Cardiac septum (tissue), 1 donor: ENCODE results near the gene TMEM184A. TPM values are rescaled to one million over a fixed set of nuclear protein-coding genes. Genes with fewer than 3 reads are reported as not detected.

ENCODE experiments used
- DNase-seq: peaks from one replicate; pipeline ENCODE4 v3.0.0-alpha.2; 2020; ENCODE audit warnings: low spot score
- intact Hi-C: fragments of 100-400 bp; cut with DNase I; formaldehyde crosslinking; loops from one replicate; pipeline ENCODE4 v1.14.0; 2022
- long read RNA-seq: library from polyadenylated mRNA; unstranded; transcript quantifications from one replicate; pipeline ENCODE4 v2.0.0, GENCODE V29; 2021
- total RNA-seq: library from RNA; stranded (reverse); fragmentation: NEBNext Ultra II Directional; extraction: Animal tissue kit (Norgen Biotek cat#: 25700); gene quantifications from one replicate; pipeline ENCODE4 v1.2.1, GENCODE V29; 2021
- donor health status: DM: no; HTN: no; CAD: no.

TMEM184A gene
- 0.08 TPM for total RNA-seq
- long read RNA-seq, partial matches to known transcripts: 0 of 9 reads
- long read RNA-seq, other reads (novel, unspliced or antisense): 9 of 9 reads

DNA sequence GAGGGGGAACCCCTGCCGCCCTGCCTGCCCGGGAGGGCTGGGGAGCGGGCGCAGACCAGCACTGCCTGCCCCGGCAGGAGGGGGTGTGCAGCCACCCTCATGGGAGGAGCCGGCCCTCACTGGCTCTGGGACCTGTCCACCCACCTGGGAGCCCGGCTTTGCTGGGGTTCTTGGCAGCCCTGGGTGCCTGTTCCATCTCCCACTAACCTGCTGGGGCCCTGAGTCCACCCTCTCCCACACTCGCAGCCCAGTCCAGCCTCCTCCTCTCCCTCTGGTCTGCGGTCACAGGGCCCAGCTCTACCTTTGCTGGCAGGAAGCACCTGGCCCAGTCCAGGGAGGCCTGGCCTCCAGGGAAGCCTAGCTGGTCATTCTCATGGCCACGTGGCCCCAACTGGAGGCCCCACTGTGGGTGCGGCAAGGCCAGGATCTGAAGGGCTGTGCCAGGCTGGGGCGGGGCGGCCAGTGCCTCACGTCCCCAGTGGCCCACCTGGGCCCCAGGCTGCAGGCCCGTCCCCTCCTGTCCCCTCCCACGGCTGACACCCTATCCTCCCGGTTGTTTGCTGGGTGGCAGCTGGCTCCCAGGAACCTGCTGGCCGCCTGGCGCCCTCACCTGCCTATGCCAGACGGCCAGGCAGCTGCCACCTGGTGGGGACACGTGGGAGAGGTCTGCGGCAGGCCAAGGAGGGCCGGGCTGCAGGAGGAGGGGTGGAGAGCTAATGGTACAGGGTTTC is at the start of gene TMEM184A:
Gene TMEM184A, minus strand, starts transcription at position 393 of the 731 bp plus-strand sequence. CDS start 721 bp downstream, outside the sequence.
- no peak for DNase-seq
- intact Hi-C loops: no loop called here

DNA sequence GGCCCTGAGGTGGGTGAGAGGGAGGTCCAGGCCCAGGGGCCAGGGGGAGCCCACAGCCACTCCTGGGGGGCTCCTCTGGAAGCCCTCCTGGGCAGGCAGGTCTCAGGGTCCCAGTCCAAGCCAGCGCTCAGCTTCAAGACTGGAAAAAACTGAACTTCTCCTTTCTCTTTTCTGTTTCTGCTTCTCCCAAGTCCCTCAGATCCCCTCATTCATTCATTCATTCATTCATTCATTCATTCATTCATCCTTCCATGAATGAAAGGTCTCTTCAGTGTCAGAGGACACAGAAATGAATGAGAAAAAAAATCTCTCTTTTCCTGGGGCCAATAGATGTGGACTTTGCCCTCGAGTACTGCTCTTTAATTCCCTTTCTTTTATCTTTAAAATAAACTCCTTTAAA is 48.4 kb upstream of the TMEM184A start:
- no peak for DNase-seq
- intact Hi-C loops: no loop called here

DNA sequence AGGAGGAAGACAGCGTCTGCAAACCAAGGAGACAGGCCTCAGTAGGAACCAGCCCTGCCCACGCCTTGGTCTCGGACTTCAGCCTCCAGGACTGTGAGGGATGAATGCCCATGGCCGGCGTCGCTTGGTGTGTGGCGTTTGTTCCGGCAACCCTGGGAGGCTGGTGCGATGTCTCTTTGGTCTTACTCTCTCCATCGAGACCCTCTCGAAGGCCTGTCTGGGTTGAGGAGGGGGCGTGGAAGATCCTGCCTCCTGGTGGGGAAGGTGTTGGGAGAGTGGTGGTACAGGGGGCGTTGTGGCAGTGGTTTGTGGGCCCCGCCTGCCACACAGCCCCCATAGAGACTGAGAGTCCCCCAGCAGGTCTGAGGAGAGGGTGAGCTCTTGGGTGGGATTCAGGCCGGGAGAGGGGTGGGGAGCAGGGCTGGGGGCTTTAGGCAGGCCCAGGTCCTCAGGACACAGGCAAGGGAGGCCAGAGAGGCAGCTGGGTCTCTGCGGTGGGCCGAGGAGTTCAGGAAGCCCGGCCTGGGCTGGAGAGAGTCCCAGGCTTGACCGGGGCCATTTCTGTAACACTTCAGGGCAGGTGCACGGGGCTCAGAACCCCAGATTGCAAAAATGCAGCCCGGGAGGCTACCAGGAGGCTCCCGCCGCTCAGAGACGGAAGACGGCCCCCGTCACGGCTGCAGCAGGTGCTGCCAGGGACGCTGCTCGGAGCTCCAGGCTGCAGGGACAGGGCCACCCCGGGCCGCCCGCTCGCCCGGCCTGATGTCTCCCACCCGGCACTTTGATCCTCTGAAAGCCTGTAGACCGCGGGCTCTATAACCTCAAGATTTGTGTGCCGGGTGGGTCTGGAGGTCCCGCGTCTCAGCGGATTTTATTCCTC is 47.6 kb upstream of the TMEM184A start:
- no peak for DNase-seq
- intact Hi-C loops: no loop called here

DNA sequence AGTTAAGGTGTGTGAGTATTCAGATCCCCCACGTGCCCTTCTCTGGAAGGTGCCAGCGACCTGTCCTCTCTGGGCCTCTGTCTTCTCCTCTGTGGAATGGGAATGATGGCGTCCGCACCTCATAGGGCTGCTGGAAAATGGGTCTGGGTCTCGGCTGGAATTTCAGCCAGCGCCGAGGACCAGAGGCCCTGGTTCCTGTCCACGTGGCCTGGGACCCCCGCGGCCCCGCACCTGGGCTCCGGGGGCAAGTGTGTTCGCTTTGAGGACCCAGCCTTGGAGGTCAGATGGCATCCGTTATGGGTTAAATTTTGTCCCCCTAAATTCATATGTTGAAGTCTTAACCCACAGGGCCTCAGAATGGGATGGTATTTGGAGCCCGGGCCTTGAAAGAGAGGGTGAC is 46.4 kb upstream of the TMEM184A start:
- no peak for DNase-seq
- intact Hi-C loops: no loop called here

DNA sequence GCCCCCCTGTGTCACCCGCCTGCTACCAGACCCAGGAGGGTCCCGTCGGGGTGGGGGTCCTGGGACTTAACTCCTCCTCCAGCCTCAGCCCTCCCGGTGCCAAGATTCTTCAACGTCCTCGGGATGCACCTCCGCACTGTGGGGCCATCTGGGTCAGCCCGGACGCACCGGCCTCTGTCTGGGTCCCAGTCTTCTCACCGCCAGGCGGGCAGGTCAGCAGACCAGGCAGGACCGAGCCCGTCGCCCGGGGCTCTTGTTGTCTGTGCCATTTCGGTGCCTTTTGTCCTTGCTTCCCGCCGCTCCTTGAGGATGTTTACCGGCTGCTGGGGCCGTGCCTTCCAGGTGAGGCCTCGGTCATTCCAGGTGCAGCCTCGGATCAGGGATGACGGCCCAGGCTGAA is 46.0 kb upstream of the TMEM184A start:
- DNase-seq: no peak
- intact Hi-C loops: no loop called here

DNA sequence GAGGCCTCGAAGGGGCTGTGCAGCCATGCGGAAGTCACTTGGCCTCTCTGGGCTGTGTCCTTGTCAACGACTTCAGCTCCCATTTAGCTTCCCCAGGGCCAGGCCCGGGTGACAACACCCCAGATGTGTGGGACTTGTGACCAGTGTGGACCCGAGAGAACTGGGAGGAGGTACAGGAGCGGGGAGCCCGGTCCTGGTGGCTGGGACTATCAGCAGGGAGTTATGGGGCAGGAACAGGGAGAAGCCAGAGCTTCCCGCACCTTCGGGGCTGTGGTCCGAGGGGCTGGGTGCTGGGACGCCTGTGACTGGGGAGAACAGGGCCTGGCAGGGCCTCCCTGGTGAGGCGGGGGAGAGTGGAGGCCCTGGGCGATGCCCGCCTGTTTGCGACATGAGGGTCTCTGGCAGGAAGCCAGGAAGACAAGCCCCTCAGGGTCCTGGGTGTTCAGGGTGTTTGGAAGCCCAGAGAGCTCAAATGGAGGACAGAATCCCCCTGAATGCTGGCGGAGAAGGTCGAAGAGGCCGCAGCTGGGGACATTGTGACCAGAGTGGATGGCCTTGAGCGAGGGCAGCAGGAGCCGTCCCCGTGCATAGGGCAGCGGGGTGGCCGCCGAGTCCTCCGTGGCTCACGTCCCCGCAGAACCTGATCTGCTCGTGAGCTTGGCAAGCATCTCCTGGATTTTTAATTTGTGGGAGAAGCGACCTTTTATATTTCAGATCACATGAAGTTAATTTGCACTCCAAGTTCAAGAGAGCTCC is 43.8 kb upstream of the TMEM184A start:
- intact Hi-C loops: no loop called here
- DNase-seq: no peak

DNA sequence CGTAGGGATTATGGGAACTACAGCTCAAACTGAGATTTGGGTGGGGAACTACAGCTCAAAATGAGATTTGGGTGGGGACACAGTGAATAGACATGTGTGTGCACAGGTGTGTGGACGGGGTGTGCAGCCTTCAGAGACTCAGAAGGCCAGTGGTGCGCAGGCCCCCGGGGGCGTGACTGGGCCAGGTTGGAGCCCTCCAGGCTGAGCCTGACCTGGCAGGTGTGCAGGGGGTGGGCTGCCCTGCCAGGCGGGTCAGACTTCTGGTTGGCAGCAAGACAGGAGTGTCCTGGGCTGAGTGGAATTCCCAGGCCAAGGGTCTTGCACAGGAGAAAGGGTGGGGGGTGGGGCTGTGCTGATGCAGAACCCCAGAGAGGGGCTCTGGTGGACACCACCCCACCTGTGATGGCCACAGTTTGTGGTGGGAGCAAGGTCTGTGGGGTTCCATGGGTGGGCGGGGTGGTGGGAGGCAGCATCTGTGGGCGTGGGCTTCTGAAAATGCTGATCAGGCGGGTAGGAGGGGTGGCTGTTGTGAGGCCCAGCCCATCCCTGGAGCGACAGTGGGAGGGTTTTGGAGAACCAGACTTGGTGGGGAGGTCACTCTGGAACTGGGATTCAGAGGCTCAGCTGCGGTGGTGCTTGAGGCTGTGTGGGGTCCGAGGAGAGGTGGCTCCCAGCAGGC is 43.1 kb upstream of the TMEM184A start:
- no peak for DNase-seq
- intact Hi-C loops: no loop called here

DNA sequence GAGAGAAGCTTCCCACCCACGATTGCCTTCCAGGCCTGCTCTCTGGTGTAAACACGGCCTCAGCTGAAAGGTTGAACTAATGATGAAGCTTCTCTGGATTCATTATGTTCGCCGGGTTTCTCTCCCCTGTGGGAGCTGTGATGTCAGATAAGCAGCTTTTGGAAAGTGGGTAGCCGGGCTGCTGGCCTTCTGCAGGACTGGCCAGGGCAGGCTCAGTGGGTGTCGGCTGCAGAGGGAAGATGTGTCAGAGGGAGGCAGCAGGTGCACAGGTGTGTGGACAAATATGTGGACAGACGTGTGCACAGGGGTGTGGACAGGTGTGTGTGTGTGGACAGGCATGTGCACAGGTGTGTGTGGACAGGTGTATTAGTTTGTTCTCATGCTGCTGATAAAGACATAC is 42.3 kb upstream of the TMEM184A start:
- no peak for DNase-seq
- intact Hi-C loops: no loop called here

DNA sequence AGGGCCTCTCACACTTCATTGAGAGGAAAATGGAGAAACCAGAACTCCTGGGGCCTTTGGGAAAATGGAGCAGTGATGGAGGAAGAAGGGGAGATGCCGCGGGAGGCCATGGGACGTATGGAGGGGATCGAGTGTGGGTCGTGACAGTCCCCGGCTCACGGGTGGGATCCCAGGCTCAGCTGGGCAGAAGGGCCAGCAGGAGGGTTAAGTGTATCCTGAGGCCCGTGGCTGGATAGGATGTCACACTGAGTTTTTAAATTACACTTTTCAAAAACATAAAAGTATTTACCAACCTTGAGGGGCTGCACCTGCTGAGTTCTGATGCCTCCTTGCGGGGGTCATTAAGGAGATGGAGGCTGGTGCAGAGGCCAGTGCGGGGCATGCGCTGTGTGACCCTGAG is 41.8 kb upstream of the TMEM184A start:
- no peak for DNase-seq
- intact Hi-C loops: no loop called here

DNA sequence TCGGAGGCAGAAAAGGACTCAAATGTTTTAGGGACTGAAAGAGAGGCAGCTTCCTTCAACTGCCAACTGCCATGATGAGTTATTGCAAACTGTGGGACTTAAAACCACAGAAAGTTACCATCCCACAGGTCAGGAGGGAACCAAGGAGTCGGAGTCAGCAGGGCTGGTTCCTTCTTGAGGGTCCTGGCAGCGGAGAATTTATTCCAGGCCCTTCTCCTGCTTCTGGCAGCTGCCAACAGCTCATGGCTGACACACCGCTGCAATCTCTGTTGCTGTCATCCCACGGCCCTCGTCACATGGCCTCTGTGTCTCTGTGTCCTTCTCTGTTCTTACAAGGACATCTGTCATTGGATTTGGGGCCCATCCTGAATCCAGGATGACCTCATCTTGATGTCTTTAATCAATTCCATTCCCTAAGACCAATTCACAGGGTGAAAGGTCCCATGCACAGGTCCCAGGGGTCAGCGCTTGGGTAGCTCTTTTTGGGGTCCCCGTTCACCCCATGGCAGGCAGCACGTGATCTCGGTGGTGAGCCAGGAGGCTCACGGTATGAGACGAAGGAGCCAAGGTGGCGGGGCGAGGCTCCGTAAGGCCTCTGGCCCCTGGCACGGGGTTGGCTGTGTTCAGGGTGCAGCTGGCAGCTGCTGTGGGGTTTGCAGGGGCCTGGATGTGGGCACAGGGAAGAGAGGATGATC is 41.2 kb upstream of the TMEM184A start:
- no peak for DNase-seq
- intact Hi-C loops: no loop called here

DNA sequence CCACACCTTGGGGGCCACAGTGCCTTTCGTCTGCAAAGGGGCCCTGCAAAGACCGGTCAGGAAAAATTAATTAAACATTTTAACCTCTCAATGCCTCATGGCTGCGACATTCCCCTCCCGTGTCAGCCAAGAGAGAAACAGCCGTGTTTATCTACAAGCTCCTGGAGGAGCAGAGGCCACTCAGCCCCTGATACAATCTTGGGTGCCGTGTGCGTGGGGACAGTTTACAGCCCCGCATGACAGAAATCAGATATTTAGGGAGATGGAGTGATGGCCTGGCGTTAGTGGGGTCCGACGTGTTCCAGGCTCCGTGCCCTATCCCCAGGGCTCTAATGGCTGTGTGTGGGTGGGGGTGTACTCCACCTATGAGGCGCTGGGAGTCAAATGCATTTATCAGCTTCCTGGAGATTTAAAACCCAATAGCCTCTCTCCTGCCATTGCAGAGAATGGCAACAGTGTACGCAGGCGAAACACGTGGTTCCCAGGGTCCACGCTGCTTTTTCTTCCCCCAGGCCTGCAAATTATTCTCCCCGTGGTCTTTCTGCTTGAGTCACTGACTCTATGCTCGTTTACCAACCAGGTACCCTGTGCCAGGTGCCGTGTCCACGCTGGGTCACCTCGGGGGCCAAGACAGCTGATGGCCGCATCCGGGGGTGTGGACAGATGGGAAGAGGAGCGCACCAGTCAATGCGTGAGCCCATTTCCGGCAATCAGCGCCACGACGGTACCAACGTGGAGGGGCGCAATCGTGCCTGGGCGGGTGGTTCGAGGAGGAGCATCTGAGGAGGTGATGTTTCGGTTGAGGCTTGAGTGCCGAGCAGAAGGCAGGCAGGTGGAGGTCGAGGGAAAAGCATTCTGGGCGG is 40.4 kb upstream of the TMEM184A start:
- no peak for DNase-seq
- intact Hi-C loops: no loop called here

DNA sequence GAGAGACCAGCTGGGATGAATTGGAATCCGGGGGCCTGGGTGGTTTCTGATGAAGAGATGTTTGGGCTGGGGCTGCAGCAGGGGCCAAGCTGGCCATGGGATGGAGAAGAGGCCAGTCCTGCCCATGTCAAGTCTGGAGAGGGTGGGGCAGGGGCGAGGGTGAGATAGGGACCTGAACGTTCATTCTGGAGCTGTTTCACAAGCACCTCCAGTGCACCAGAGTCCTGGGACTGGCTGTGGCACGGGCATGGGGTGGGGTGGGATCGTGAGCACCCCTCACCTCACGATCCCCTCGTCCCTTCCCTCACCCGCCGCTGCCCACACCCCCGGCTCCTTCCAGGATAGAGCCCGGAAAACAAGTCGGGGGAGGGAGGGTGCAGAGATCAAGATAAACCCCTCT is 39.6 kb upstream of the TMEM184A start:
- DNase-seq: no peak
- intact Hi-C loops: no loop called here

DNA sequence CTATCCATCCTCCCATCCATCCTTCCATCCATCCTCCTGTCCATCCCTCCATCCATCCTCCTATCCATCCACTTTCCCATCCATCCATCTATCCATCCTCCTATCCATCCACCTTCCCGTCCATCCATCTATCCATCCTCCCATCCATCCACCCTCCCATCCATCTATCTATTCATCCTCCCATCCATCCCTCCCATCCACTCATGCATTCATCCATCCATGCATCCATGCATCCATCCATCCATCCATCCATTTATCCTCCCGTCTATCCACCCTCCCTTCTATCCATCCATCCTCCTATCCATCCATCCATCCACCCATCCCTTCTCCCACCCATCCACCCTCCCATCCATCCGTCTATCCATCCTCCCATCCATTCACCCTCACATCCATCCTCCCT is 39.0 kb upstream of the TMEM184A start:
- DNase-seq: no peak
- intact Hi-C loops: no loop called here

DNA sequence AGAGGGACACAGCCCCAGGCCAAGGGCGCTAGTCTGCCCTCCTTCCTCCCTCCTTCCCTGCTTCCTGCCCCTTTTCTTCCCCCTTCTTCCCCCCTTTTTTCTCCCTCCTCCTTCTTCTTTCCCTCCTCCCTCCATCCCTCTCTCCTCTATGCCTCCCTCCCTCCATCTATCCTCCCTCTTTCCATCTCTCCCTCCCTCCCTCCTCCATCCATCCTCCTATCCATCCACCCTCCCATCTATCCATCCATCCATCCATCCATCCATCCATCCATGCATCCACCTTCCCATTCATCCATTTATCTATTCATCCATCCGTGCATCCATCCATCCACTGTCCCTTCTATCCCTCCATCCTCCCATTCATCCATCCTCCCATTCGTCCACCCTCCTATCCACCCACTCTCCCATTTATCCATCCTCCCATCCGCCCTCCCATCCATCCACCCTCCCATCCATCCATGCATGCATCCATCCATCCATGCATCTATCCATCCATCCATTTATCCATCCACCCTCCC is 38.0 kb upstream of the TMEM184A start:
- intact Hi-C loops: no loop called here
- DNase-seq: no peak

DNA sequence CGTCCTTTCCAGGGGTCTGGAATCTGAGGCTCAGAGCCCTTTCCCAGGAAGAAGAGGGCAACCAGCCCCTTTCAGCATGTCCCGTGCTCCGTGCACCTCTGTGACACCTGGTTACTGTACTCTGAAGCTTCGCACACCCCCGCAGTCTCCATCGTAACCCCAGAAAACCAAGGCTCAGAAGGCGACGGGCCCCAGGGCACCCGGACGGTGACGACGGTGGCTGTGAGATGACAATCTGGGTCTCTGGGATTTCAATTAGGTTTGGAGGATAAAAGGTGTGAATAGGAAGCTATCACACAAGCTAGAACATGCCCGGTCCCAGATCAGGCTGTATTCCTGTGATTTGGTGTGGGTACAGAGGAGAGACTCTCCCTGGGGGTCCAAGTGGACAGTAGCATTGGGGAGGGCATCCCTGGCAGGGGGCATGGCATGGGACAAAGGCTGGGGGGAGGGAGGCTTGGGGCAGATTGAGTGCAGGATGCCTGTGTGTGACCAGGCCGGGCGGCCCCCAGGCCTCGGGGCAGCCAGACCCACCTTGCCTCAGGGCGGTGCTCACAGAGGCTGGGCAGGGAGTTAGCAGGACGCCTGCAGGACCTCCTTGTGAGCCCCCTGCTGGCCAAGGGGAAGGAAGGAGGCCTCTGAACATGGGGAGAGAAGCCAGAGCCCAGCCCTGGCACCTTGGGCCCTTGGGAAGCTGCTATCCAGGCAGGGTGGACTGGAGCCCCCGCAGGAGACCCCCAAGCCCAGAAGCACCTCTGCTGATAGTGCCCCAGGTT is 37.3 kb upstream of the TMEM184A start:
- no peak for DNase-seq
- intact Hi-C loops: no loop called here

DNA sequence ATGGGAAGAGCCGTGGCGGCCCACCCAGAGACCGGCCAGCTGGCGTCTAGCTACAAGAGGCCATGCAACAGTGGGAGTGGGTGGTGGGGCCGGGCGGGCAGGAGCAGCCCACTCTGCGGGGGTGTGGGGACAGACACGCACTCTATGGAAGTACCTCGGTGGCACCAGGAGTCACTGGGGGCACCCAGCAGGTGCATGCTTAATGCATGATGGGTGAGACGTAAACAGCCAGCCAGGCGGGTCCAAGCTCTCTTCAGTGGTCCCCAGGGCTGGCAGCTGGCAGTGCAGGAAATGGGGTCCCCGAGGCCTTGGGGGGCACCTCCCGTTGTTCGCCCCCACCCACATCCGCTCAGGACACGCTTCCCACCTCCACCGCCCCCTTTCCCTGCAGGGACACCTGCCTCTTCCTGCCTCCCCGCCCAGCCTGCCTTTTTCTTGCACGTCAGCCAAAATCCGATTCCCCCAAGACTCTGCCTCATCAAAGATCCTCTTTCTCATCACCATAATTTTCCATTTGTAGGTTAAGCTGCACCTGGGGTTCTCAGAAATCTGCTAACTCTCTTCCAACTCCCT is 36.4 kb upstream of the TMEM184A start:
- intact Hi-C loops: no loop called here
- DNase-seq: no peak

DNA sequence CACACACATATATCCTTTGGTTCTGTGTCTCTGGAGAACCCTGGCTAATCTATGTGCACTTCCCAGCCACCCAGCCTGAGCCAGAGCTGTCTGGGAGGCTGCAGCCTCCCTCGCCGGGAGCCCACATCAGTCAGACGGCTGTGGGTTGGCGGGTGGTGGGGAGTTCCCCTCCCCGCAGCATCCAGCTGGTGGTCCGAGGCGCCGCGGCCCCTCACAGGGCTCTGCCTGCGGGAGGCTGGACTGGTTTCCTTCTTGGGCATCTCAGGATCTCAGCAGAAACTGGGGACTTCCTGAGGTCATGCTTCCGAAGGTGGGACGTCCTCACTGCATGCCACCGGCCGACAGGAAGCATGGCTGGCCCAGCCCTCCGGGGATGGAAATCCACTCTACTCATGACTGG is 35.9 kb upstream of the TMEM184A start:
- intact Hi-C loops: no loop called here
- no peak for DNase-seq
